ENCODE results near the gene LPIN1. TPM values are rescaled to one million over a fixed set of nuclear protein-coding genes. Genes with fewer than 3 reads are reported as not detected.

The LPIN1 gene
- total and polyA plus RNA-seq, 2 of the 13 experiments (the other 11 are each of a cell fraction or from before 2014, with no cell fraction given), result 9.7 to 19.4 TPM

GRCh38 chr2:11778923-11779757 lies 32.7 kb downstream of the LPIN1 start (continued):
- TF ChIP-seq CTCF (CRISPR knock-in tag; IDR thresholded peaks at IDR 0.05) (peak; percentile 96), ZNF331 (CRISPR knock-in tag; IDR thresholded peaks at IDR 0.05) (peak; percentile 52; the same call in 1 of the 2 replicates), ELF1 (CRISPR knock-in tag; IDR thresholded peaks at IDR 0.05) (no peak), ARNT2 (CRISPR knock-in tag; IDR thresholded peaks at IDR 0.05; ENCODE audit: low read depth) (peak; percentile 64; the same call in 1 of the 2 replicates), KLF13 (CRISPR knock-in tag; IDR thresholded peaks at IDR 0.05) (no peak), MBD4 (IDR thresholded peaks at IDR 0.05; ENCODE audit: borderline replicate concordance, low read length) (no peak), MEF2D (CRISPR knock-in tag; IDR thresholded peaks at IDR 0.05) (no peak), XBP1 (CRISPR knock-in tag; IDR thresholded peaks at IDR 0.05) (no peak), ZFP91 (CRISPR knock-in tag; IDR thresholded peaks at IDR 0.05; ENCODE audit: borderline replicate concordance) (peak; percentile 28; the same call in 1 of the 2 replicates), TGIF2 (CRISPR knock-in tag; IDR thresholded peaks at IDR 0.05) (peak; percentile 71; the same call in 1 of the 2 replicates), PATZ1 (CRISPR knock-in tag; IDR thresholded peaks at IDR 0.05) (peak; percentile 77), ZNF746 (CRISPR knock-in tag; IDR thresholded peaks at IDR 0.05) (no peak), ZBTB25 (CRISPR knock-in tag; IDR thresholded peaks at IDR 0.05) (peak; percentile 48; the same call in 1 of the 2 replicates), RXRB (CRISPR knock-in tag; IDR thresholded peaks at IDR 0.05; ENCODE audit: borderline replicate concordance) (peak; percentile 53; the same call in 1 of the 2 replicates), SP2 (CRISPR knock-in tag; IDR thresholded peaks at IDR 0.05) (0 out of 2 replicates have a peak, but pooled peaks have one; percentile 11)
- TF ChIP-seq, protein P1, sequence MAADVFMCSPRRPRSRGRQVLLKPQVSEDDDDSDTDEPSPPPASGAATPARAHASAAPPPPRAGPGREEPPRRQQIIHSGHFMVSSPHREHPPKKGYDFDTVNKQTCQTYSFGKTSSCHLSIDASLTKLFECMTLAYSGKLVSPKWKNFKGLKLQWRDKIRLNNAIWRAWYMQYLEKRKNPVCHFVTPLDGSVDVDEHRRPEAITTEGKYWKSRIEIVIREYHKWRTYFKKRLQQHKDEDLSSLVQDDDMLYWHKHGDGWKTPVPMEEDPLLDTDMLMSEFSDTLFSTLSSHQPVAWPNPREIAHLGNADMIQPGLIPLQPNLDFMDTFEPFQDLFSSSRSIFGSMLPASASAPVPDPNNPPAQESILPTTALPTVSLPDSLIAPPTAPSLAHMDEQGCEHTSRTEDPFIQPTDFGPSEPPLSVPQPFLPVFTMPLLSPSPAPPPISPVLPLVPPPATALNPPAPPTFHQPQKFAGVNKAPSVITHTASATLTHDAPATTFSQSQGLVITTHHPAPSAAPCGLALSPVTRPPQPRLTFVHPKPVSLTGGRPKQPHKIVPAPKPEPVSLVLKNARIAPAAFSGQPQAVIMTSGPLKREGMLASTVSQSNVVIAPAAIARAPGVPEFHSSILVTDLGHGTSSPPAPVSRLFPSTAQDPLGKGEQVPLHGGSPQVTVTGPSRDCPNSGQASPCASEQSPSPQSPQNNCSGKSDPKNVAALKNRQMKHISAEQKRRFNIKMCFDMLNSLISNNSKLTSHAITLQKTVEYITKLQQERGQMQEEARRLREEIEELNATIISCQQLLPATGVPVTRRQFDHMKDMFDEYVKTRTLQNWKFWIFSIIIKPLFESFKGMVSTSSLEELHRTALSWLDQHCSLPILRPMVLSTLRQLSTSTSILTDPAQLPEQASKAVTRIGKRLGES (CRISPR knock-in tag; IDR thresholded peaks at IDR 0.05; ENCODE audit: borderline replicate concordance), result no peak
